ENCODE data around the gene CYTH3.
A peak's percentile ranks its signal among the peaks of the same experiment; 100 is the strongest.

Gene CYTH3

DNA sequence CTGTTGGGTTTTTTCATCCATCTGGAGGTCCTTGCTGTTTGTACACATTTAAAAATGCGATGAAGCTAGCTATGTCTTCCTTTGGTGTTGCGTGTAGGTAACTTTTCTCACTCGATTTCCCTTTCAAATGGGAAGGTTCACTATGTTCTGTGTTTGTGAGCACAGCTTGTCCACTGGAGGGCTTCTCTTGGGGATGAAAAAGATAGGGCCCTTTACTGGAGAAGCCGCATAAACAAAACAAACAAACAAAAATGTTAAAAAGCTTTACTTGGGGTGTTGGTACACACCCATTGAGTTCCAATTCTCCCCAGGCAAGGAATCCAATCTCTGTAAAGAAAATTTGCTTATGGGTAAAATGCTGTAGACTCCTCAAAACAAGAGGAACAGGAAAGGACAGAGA lies 23.4 kb downstream of the CYTH3 start:
- Histone ChIP-seq H3K23ac (ENCODE audit: low read depth, low read length, poor library complexity) (no peak overlapping the region), H2BK120ac (ENCODE audit: low read depth, low read length) (no peak overlapping the region), H4K91ac (ENCODE audit: low read depth, low read length, poor library complexity) (no peak overlapping the region), H2BK5ac (ENCODE audit: low read length) (no peak overlapping the region), H2AK5ac (ENCODE audit: low read depth, low read length) (no peak overlapping the region), H2BK12ac (ENCODE audit: low read length) (no peak overlapping the region), H4K8ac (ENCODE audit: low read depth, low read length) (no peak overlapping the region), H3K79me1 (ENCODE audit: low read depth, low read length) (no peaks in the 10 kb centered on the region), H3K9ac (ENCODE audit: low read depth, low read length, poor library complexity) (no peak overlapping the region), H3K4me3 (ENCODE audit: low read length in 2 of 2) (no peak overlapping the region), H3K4me1 (ENCODE audit: control insufficient read depth in 2 of 2, insufficient read depth in 1 of 2, low read depth in 1 of 2, low read length in 2 of 2) (peaks cover 4 to 15% of the 10 kb centered on the region in 2 donors), H3K27me3 (ENCODE audit: control insufficient read depth in 3 of 3, insufficient read depth in 3 of 3, low read depth in 1 of 3, low read length in 3 of 3) (no peaks in the 10 kb centered on the region), H3K14ac (ENCODE audit: low read length) (no peak overlapping the region), H3K4ac (ENCODE audit: low read length) (no peak overlapping the region), H3K36me3 (replicated peaks in 1 of 2; ENCODE audit: control insufficient read depth in 2 of 2, insufficient read depth in 2 of 2, low read length in 2 of 2) (no peaks in the 10 kb centered on the region), H2BK15ac (ENCODE audit: low read length) (no peak overlapping the region), H2AFZ (ENCODE audit: low read length) (no peak overlapping the region), H3K9me3 (replicated peaks in 1 of 2; ENCODE audit: control insufficient read depth in 2 of 2, insufficient read depth in 1 of 2, low read depth in 1 of 2, low read length in 2 of 2) (no peaks in the 10 kb centered on the region), H3K18ac (ENCODE audit: low read length) (no peak overlapping the region), H3K4me2 (ENCODE audit: insufficient read depth, low read length, poor library complexity, severe bottlenecking) (no peak overlapping the region), H3K27ac (replicated peaks; ENCODE audit: low read length) (no peak overlapping the region)
- DNase-seq (ENCODE audit: low spot score), result no peak
- WGBS, 2 donors (ENCODE audit: extremely low coverage in 2 of 2, insufficient read length in 2 of 2, insufficient replicate concordance in 1 of 2), result no CpG with 5 or more reads among the region's 4 CpGs

DNA sequence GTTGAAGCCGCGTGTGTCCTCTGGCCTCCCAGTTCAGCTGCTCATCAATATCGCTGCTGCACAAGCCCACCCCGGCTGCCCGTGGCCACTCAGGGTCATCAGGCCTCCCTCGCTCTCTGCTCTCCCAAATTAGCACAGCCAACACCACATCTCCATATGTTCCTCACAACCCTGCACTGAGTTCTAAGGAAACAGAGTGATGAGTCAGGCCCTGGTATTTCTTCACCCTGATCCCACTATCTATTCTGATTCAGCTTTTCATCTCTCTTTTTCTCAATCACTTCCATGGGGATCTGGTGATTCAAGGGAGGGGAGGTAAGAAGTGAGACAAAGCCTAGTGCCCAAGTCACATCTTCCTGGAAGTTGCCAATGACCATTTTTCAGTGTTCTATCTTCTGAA lies 23.8 kb downstream of the CYTH3 start:
- Histone ChIP-seq H3K4me2 (ENCODE audit: insufficient read depth, low read length, poor library complexity, severe bottlenecking) (no peak overlapping the region), H2BK5ac (ENCODE audit: low read length) (no peak overlapping the region), H3K14ac (ENCODE audit: low read length) (no peak overlapping the region), H3K9me3 (replicated peaks in 1 of 2; ENCODE audit: control insufficient read depth in 2 of 2, insufficient read depth in 1 of 2, low read depth in 1 of 2, low read length in 2 of 2) (no peaks in the 10 kb centered on the region), H2BK15ac (ENCODE audit: low read length) (no peak overlapping the region), H2AFZ (ENCODE audit: low read length) (no peak overlapping the region), H4K91ac (ENCODE audit: low read depth, low read length, poor library complexity) (no peak overlapping the region), H3K9ac (ENCODE audit: low read depth, low read length, poor library complexity) (no peak overlapping the region), H3K36me3 (replicated peaks in 1 of 2; ENCODE audit: control insufficient read depth in 2 of 2, insufficient read depth in 2 of 2, low read length in 2 of 2) (no peaks in the 10 kb centered on the region), H2BK12ac (ENCODE audit: low read length) (no peak overlapping the region), H3K27ac (replicated peaks; ENCODE audit: low read length) (no peak overlapping the region), H2AK5ac (ENCODE audit: low read depth, low read length) (no peak overlapping the region), H3K4me1 (ENCODE audit: control insufficient read depth in 2 of 2, insufficient read depth in 1 of 2, low read depth in 1 of 2, low read length in 2 of 2) (peaks cover 4 to 15% of the 10 kb centered on the region in 2 donors), H3K27me3 (ENCODE audit: control insufficient read depth in 3 of 3, insufficient read depth in 3 of 3, low read depth in 1 of 3, low read length in 3 of 3) (no peaks in the 10 kb centered on the region), H3K18ac (ENCODE audit: low read length) (peak overlapping the region; percentile 4), H2BK120ac (ENCODE audit: low read depth, low read length) (no peak overlapping the region), H3K23ac (ENCODE audit: low read depth, low read length, poor library complexity) (peak overlapping the region; percentile 0), H3K4ac (ENCODE audit: low read length) (no peak overlapping the region), H3K79me1 (ENCODE audit: low read depth, low read length) (no peaks in the 10 kb centered on the region), H3K4me3 (ENCODE audit: low read length in 2 of 2) (no peak overlapping the region), H4K8ac (ENCODE audit: low read depth, low read length) (no peak overlapping the region)
- DNase-seq (ENCODE audit: low spot score), result no peak
- WGBS, 2 donors (ENCODE audit: extremely low coverage in 2 of 2, insufficient read length in 2 of 2, insufficient replicate concordance in 1 of 2), result no CpG with 5 or more reads among the region's 6 CpGs

DNA sequence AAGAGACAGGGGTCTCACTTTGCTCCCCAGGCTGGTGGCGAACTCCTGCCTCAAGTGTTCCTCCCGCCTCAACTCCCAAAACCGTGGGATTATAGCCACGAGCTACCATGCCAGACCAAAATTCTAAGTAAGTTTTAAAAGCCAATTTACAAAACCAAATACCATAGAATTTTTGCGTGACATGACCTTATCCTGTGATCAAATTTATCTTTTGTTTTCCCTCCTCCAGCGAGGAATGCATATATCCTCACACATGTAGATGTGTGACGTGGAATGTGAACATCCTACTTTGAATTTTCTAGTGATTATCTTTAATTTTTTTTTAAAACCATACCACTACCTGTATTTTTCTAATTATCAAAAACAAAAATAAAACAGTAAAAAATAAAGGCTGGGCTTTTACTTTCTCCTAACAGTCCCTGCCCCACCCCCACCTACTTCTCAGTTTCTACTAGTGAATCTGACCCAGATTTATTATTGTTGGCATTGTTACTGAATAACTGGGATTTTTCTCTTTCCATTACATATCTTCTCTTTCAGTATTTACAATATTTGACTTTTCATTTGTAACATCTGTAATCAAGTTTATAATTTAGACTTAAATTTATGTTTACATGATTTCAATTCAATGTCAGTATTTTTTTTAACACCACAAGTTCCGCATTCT lies 26.0 kb downstream of the CYTH3 start:
- H3K4me1 ChIP-seq (ENCODE audit: control insufficient read depth in 2 of 2, insufficient read depth in 1 of 2, low read depth in 1 of 2, low read length in 2 of 2), result peaks cover 3 to 4% of the 10 kb centered on the region in 2 donors
- no peak overlapping the region for H2BK15ac ChIP-seq (ENCODE audit: low read length)
- no peak overlapping the region for H4K8ac ChIP-seq (ENCODE audit: low read depth, low read length)
- H3K79me1 ChIP-seq (ENCODE audit: low read depth, low read length), result peaks cover 2% of the 10 kb centered on the region
- no peak overlapping the region for H3K18ac ChIP-seq (ENCODE audit: low read length)
- no peak for DNase-seq (ENCODE audit: low spot score)
- no peaks in the 10 kb centered on the region for H3K36me3 ChIP-seq (replicated peaks in 1 of 2; ENCODE audit: control insufficient read depth in 2 of 2, insufficient read depth in 2 of 2, low read length in 2 of 2)
- H3K4me3 ChIP-seq (ENCODE audit: low read length in 2 of 2), result no peak overlapping the region
- H4K91ac ChIP-seq (ENCODE audit: low read depth, low read length, poor library complexity), result no peak overlapping the region
- no CpG with 5 or more reads among the region's 8 CpGs for WGBS, 2 donors (ENCODE audit: extremely low coverage in 2 of 2, insufficient read length in 2 of 2, insufficient replicate concordance in 1 of 2)
- no peak overlapping the region for H3K23ac ChIP-seq (ENCODE audit: low read depth, low read length, poor library complexity)
- no peaks in the 10 kb centered on the region for H3K27me3 ChIP-seq (ENCODE audit: control insufficient read depth in 3 of 3, insufficient read depth in 3 of 3, low read depth in 1 of 3, low read length in 3 of 3)
- H3K9me3 ChIP-seq (replicated peaks in 1 of 2; ENCODE audit: control insufficient read depth in 2 of 2, insufficient read depth in 1 of 2, low read depth in 1 of 2, low read length in 2 of 2), result no peaks in the 10 kb centered on the region
- no peak overlapping the region for H3K9ac ChIP-seq (ENCODE audit: low read depth, low read length, poor library complexity)
- H2BK5ac ChIP-seq (ENCODE audit: low read length), result no peak overlapping the region
- no peak overlapping the region for H2BK120ac ChIP-seq (ENCODE audit: low read depth, low read length)
- no peak overlapping the region for H3K4ac ChIP-seq (ENCODE audit: low read length)
- H2AK5ac ChIP-seq (ENCODE audit: low read depth, low read length), result no peak overlapping the region
- no peak overlapping the region for H3K27ac ChIP-seq (replicated peaks; ENCODE audit: low read length)
- no peak overlapping the region for H3K4me2 ChIP-seq (ENCODE audit: insufficient read depth, low read length, poor library complexity, severe bottlenecking)
- no peak overlapping the region for H2AFZ ChIP-seq (ENCODE audit: low read length)
- H3K14ac ChIP-seq (ENCODE audit: low read length), result no peak overlapping the region
- H2BK12ac ChIP-seq (ENCODE audit: low read length), result no peak overlapping the region

DNA sequence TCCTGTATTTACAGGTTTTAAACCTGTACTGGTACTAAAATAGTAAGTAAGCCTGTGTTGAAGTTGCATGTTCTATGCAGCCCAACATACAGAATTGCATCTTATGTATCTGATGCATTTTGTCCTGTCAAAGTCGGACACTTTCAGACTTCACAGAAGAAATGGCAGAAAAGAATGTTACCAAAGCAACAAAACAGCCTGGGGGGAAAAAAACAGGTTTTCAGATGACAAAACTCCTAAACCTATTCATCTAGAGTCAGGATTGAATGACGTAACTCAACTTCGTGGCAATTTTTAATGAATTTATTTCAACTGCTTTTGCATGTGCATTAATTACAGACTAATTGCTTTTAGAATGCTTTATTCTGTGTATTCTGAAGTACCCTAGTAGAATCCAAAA lies 28.4 kb downstream of the CYTH3 start:
- Histone ChIP-seq H3K18ac (ENCODE audit: low read length) (no peak overlapping the region), H3K4me3 (ENCODE audit: low read length in 2 of 2) (no peak overlapping the region), H3K14ac (ENCODE audit: low read length) (no peak overlapping the region), H3K79me1 (ENCODE audit: low read depth, low read length) (peaks cover 2% of the 10 kb centered on the region), H3K23ac (ENCODE audit: low read depth, low read length, poor library complexity) (no peak overlapping the region), H2BK120ac (ENCODE audit: low read depth, low read length) (no peak overlapping the region), H2BK12ac (ENCODE audit: low read length) (no peak overlapping the region), H2BK5ac (ENCODE audit: low read length) (no peak overlapping the region), H2AK5ac (ENCODE audit: low read depth, low read length) (no peak overlapping the region), H3K27ac (replicated peaks; ENCODE audit: low read length) (no peak overlapping the region), H3K27me3 (ENCODE audit: control insufficient read depth in 3 of 3, insufficient read depth in 3 of 3, low read depth in 1 of 3, low read length in 3 of 3) (no peaks in the 10 kb centered on the region), H3K36me3 (replicated peaks in 1 of 2; ENCODE audit: control insufficient read depth in 2 of 2, insufficient read depth in 2 of 2, low read length in 2 of 2) (no peaks in the 10 kb centered on the region), H3K9me3 (replicated peaks in 1 of 2; ENCODE audit: control insufficient read depth in 2 of 2, insufficient read depth in 1 of 2, low read depth in 1 of 2, low read length in 2 of 2) (no peaks in the 10 kb centered on the region), H2AFZ (ENCODE audit: low read length) (no peak overlapping the region), H3K4me2 (ENCODE audit: insufficient read depth, low read length, poor library complexity, severe bottlenecking) (no peak overlapping the region), H3K4me1 (ENCODE audit: control insufficient read depth in 2 of 2, insufficient read depth in 1 of 2, low read depth in 1 of 2, low read length in 2 of 2) (peaks cover 3 to 4% of the 10 kb centered on the region in 2 donors), H2BK15ac (ENCODE audit: low read length) (no peak overlapping the region), H3K9ac (ENCODE audit: low read depth, low read length, poor library complexity) (no peak overlapping the region), H4K91ac (ENCODE audit: low read depth, low read length, poor library complexity) (no peak overlapping the region), H3K4ac (ENCODE audit: low read length) (no peak overlapping the region), H4K8ac (ENCODE audit: low read depth, low read length) (no peak overlapping the region)
- DNase-seq (ENCODE audit: low spot score), result no peak
- WGBS, 2 donors (ENCODE audit: extremely low coverage in 2 of 2, insufficient read length in 2 of 2, insufficient replicate concordance in 1 of 2), result no CpG with 5 or more reads among the region's 3 CpGs
